NCI-H146 treated with DMSO at 0.1 percent for 48 hours (cell line): Measurements from ENCODE around the gene FOXO6.
A peak's percentile ranks its signal among the peaks of the same experiment; 100 is the strongest.

ENCODE experiments used
- DNase-seq: peaks from one replicate; lab custom pipeline; 2025; ENCODE audit not compliant: unreplicated experiment; lab: John Stamatoyannopoulos, UW

Gene FOXO6

GRCh38 chr1:41397020-41397419 lies 35.8 kb downstream of the FOXO6 start:
- no peak for DNase-seq

- no peak for DNase-seq
Measured at GRCh38 chr1:41397753-41398330, 36.6 kb downstream of the FOXO6 start.

DNA sequence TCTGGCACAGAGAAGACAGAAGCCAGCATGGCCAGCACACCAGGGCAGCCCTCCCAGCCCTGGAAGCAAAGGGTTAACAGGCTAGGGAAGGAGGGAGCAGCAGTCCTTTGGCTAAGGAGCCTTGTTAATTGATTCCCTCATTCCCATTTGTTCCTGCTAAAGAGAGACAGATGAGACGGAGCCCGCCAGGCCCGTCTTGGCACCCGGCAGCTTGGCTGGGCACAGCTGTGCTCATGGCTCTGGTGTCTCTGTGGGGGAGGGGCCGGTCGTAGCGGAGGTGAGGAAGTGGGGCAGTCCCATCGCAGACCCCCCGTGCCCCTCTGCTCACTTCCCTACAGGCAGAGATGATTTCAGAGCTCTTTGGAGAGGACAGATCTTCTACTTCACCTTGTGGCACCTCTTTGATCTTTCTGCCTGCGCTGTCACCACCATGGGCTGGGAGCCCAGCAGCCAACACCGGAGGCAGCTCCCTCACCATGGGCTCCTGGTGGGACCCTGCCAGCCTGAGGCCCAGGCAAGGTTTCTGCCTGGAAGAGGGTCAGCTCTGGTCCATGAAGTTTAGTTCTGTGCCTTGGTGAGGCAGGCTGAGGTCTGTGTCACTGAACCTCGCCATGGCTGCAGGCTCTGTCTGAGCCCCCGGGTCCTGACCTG lies 38.0 kb downstream of the FOXO6 start:
- no peak for DNase-seq

- DNase-seq: no peak
Measured at GRCh38 chr1:41400225-41400624, 39.0 kb downstream of the FOXO6 start.

DNA sequence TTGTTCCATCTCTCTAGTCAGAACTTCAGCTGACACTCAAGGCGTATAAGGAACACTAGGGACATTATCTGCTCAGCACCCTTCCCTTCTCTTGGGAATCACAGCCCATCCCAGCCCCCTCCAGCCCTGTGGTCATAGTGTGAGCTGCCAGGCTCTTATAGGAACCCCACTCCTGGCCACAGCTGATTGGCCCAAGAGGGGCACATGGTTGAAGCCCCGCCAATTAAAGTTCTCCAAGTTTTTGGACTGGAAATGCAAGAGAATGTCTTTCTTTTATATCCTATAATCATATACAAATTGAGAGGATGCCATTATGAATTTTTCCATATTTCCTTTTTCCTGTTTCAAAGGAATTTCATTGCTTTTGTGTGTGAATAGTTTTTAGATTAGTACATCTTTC lies 40.7 kb downstream of the FOXO6 start:
- DNase-seq: no peak

DNA sequence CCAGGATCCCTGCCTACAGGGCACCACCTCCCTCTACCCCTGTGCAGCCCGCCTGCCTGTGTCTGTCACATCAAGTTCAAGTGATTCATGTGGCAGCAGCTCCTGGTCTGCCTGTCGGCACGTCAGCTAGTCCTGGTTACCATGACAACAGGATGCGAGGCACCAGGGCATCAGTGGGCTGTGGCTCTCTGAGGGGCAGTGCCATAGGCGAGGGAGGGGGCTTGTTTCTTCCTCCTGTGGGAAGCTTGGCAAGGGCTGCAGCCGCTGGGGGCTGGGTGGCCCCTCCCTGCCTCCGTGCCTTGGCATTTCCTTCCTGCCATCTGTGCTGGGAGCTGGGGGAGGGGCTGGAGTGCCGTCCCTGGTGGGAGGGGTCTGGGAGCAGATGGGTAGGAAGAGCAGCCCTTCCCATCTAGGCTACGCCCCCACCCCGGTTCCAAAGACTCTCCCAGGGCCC lies 43.1 kb downstream of the FOXO6 start:
- no peak for DNase-seq

GRCh38 chr1:41407664-41408252 lies 46.5 kb downstream of the FOXO6 start:
- DNase-seq: no peak

DNA sequence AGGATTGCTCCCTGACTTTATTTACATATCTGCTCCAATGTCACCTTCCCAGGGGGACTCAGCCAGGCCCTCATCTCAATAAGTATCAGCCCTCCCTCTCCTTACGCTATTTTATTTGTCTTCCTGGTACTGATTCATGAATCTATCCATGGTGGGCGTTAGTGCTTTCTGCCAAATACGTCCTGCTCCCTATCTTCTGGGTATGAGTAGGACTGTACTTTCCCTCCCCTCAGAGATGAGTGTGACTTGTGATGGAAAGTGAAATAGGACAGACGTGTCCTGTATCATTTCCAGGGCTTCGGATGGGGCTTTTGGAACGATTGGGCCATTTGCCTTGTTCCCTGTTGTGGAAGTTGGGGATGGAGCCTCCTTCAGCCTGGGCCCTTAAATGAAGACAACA lies 47.5 kb downstream of the FOXO6 start:
- no peak for DNase-seq

DNA sequence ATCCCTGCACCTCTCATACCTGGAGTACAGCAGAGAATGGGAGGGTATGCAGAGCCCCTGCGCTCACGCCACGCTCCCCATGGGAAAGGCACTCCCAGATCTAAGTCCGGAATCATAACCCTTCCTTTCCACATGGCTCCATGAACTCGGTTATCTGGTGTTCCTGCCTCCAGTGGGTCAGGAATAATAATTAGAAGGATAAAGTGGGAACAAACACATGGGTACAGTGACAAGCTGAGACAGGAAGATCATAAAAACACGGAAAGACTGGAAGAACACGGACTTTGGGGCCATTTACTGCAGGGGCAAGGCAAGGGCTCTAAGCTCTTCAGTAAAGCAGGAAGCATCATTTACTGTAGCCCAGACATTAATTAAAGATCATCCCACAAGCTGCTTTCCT lies 48.6 kb downstream of the FOXO6 start:
- DNase-seq: no peak

GRCh38 chr1:41410462-41410861 lies 49.2 kb downstream of the FOXO6 start:
- DNase-seq: no peak

DNA sequence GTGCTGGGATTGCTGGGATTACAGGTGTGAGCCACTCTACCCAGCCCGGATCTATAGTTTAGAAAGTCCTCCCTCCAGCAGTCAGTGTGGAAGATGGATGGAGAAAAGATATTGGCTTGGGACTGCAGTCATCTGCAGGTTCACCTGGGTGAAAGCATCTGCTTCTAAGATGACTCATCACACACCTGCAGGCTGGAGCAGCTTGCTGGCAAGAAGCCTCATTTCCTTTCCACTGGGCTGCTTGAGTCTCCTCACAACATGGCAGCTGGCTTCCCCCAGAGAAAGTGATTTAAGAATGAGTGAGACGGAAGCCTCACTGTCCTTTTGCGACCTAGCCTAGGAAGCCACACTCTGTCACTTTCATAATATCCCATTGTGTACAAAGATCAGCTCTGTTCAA lies 50.0 kb downstream of the FOXO6 start:
- peak; percentile 5 for DNase-seq

DNA sequence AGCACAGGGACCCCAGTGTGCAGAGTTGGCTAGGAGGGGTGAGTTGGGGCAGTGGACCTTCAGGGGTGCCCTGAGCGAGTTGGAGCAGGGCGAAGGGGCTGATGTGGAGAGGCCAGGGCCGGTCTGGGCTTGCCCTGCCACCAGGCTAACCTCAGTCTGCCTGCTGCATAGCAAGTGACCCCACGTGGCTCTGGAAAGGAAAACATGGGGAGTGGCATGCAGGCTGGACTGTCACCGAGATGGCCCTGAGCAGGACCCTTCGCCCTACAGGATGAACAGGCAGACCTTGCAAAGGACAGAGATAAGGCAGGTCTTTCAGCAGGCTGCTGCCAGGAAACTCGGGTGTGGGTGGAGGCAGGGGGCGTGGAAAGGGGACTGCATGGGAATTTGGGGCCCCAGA lies 51.5 kb downstream of the FOXO6 start:
- DNase-seq: no peak

GRCh38 chr1:41413748-41414281 lies 52.6 kb downstream of the FOXO6 start:
- DNase-seq: no peak

DNA sequence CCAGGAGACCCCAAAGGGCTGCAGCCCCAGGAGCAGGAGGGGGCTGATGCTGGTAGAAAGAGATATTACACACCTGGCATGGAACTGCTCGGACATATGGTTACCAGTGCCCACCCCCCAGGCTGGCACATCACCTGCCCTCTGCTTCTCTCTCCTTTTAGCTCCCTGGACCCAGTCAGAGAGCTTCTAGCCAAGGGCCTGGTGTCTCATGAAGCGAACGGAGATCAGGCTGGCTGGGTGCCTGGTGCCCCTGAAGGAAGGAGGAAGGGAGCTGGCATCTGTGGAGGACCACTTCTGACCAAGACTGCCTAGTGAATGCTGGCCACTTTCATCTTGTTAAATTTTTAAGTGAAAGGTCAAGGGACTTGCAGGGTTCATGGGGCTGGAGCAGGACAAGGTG lies 53.1 kb downstream of the FOXO6 start:
- DNase-seq: no peak

- no peak for DNase-seq
Measured at GRCh38 chr1:41414716-41415306, 53.6 kb downstream of the FOXO6 start.

GRCh38 chr1:41416081-41416480 lies 54.8 kb downstream of the FOXO6 start:
- DNase-seq: no peak

DNA sequence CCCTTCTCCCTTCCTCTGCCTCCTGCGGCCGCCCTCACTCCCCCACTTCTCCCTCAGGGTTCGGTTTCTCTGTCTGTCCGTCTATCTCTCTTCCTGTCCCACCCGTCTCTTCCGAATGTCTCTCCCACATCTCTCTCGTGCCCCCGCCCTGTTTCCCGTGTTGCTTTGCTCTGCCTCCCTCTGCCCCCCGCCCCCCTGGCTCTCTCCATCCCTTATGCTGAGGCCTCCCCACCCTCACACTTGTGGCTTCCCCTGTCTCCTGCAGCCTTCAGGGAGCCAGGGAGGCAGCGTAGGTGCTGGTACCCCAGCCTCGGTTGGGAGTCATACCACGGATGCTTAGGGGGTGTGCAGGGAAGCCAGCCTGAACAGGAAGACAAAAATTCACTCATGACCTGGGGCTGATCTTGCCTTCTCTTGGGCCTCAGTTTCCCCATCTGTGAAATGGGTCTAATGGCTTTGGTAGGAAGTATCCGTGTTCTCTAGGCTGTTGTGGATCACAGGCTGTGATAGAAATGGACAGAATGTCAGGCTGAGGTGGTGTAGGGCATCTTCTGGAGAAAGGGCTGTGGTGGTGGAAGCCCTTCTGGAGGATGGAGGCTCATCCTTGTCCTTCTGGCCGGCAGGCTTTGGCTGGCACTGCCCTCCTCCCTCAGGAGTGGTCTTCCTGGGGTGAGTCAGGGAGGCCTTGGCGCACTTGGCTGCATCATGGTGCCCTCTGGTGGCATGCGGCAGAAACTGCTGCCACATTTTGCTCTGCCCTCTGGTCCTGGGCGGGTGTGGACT lies 55.5 kb downstream of the FOXO6 start:
- peak; percentile 6 for DNase-seq

- DNase-seq: no peak
Measured at GRCh38 chr1:41417335-41417682, 56.1 kb downstream of the FOXO6 start.

GRCh38 chr1:41417746-41418145 lies 56.5 kb downstream of the FOXO6 start:
- no peak for DNase-seq

GRCh38 chr1:41418857-41419583 lies 57.8 kb downstream of the FOXO6 start:
- DNase-seq: no peak
